Nephron progenitor cell (in vitro differentiated cells): ENCODE measurements around the gene ZDHHC21.

Experiments used
- DNase-seq: peaks from one replicate; pipeline ENCODE4 v3.0.0; 2021
- H3K27ac Mint-ChIP-seq: 2 replicates; pipeline ENCODE4 v1.8.0; 2021; ENCODE audit warnings: mild to moderate bottlenecking, moderate library complexity, mixed read lengths
- H3K27me3 Mint-ChIP-seq: 2 replicates; pipeline ENCODE4 v1.8.0; 2021; ENCODE audit warnings: mild to moderate bottlenecking, low read depth, mixed read lengths; ENCODE audit not compliant: poor library complexity
- H3K36me3 Mint-ChIP-seq: 2 replicates; pipeline ENCODE4 v1.8.0; 2021; ENCODE audit warnings: low read depth, mixed read lengths
- H3K4me1 Mint-ChIP-seq: 2 replicates; pipeline ENCODE4 v1.8.0; 2021; ENCODE audit warnings: mixed read lengths
- H3K4me3 Mint-ChIP-seq: 2 replicates; pipeline ENCODE4 v1.8.0; 2021; ENCODE audit warnings: mild to moderate bottlenecking, moderate library complexity, mixed read lengths
- H3K9me3 Mint-ChIP-seq: 2 replicates; pipeline ENCODE4 v1.8.0; 2021; ENCODE audit warnings: mild to moderate bottlenecking, moderate library complexity, mixed read lengths
- TF ChIP-seq, protein P1 (sequence below): fragments of 200-600 bp; sonication (generic); IDR thresholded peaks from 2 replicates; pipeline ENCODE4 v1.5.0; 2021; ENCODE audit warnings: antibody characterized with exemption

ZDHHC21 gene

DNA sequence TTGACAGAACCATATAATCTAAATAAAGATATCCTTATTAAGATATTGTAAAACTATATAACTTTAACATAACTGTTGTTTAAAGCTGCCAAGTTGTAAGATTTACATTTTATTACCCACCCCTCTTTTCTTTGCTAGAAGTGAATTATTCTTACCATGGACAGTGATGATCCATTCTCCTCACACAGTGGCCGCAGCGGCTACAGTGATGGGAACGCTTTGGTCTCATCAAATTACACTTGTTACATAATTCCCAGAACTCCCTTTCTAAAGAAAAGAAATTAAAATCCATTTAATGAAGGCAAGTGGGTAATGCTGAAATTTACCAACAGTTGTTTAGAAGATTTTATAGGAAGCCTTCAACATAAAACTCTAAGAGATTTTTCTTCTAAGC lies 31.2 kb downstream of the ZDHHC21 start:
- H3K27ac Mint-ChIP-seq = no peak overlapping the region

DNA sequence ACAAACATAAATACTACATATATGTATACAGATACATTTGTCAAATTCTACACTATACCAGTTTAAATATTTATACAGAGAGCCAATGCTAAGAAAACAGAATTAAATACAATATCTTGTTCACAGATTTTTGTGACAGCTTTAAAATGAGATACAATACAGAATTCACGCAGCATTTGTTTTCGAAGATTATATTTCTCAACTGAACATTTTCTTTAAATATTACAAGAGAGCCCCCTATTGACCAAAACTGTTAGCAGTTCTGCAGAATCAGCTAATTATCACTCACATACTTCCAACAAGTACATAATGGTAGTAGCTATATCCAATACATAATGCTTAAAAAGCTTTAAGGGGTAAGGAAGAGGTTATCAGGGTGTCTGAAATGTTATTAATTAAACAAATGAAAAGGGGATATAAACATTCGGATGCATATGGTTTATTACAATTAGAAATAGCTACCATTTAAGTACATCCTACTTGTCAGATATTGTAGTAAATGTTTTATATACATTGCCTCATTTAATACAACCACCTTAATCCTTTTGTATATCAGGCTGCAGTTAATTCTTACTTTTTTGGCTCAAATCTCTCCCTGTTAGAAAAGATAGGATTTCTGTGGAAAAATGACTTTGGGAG lies 31.7 kb downstream of the ZDHHC21 start:
- no peak overlapping the region for H3K27ac Mint-ChIP-seq
- no peaks in the 10 kb centered on the region for H3K4me1 Mint-ChIP-seq
- no peak for DNase-seq
- no peak overlapping the region for H3K4me3 Mint-ChIP-seq
- peaks cover 14% of the 10 kb centered on the region for H3K9me3 Mint-ChIP-seq
- H3K36me3 Mint-ChIP-seq = peaks cover 46% of the 10 kb centered on the region
- no peaks in the 10 kb centered on the region for H3K27me3 Mint-ChIP-seq
- TF ChIP-seq, protein P1, sequence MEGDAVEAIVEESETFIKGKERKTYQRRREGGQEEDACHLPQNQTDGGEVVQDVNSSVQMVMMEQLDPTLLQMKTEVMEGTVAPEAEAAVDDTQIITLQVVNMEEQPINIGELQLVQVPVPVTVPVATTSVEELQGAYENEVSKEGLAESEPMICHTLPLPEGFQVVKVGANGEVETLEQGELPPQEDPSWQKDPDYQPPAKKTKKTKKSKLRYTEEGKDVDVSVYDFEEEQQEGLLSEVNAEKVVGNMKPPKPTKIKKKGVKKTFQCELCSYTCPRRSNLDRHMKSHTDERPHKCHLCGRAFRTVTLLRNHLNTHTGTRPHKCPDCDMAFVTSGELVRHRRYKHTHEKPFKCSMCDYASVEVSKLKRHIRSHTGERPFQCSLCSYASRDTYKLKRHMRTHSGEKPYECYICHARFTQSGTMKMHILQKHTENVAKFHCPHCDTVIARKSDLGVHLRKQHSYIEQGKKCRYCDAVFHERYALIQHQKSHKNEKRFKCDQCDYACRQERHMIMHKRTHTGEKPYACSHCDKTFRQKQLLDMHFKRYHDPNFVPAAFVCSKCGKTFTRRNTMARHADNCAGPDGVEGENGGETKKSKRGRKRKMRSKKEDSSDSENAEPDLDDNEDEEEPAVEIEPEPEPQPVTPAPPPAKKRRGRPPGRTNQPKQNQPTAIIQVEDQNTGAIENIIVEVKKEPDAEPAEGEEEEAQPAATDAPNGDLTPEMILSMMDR = peak; percentile 56

More for the DNA sequence above, 31.2 kb downstream of the ZDHHC21 start:
- peaks cover 9% of the 10 kb centered on the region for H3K9me3 Mint-ChIP-seq
- no peak overlapping the region for H3K4me3 Mint-ChIP-seq
- H3K36me3 Mint-ChIP-seq = peaks cover 41% of the 10 kb centered on the region
- TF ChIP-seq, protein P1 = no peak
- no peaks in the 10 kb centered on the region for H3K27me3 Mint-ChIP-seq
- DNase-seq = no peak
- no peaks in the 10 kb centered on the region for H3K4me1 Mint-ChIP-seq

GRCh38 chr9:14660721-14661120 lies 32.5 kb downstream of the ZDHHC21 start:
- peaks cover 21% of the 10 kb centered on the region for H3K9me3 Mint-ChIP-seq
- peaks cover 55% of the 10 kb centered on the region for H3K36me3 Mint-ChIP-seq
- TF ChIP-seq, protein P1 = no peak
- H3K4me1 Mint-ChIP-seq = no peaks in the 10 kb centered on the region
- no peaks in the 10 kb centered on the region for H3K27me3 Mint-ChIP-seq
- no peak for DNase-seq
- no peak overlapping the region for H3K27ac Mint-ChIP-seq
- H3K4me3 Mint-ChIP-seq = no peak overlapping the region

GRCh38 chr9:14654932-14655331 lies 38.3 kb downstream of the ZDHHC21 start:
- TF ChIP-seq, protein P1 = no peak
- H3K36me3 Mint-ChIP-seq = peaks cover 66% of the 10 kb centered on the region
- no peak overlapping the region for H3K4me3 Mint-ChIP-seq
- H3K9me3 Mint-ChIP-seq = peaks cover 45% of the 10 kb centered on the region
- H3K27ac Mint-ChIP-seq = no peak overlapping the region
- H3K4me1 Mint-ChIP-seq = no peaks in the 10 kb centered on the region
- no peak for DNase-seq
- H3K27me3 Mint-ChIP-seq = no peaks in the 10 kb centered on the region

- H3K27me3 Mint-ChIP-seq = no peaks in the 10 kb centered on the region
- H3K36me3 Mint-ChIP-seq = peaks cover 53% of the 10 kb centered on the region
- no peak for DNase-seq
- H3K9me3 Mint-ChIP-seq = peaks cover 36% of the 10 kb centered on the region
- H3K4me1 Mint-ChIP-seq = no peaks in the 10 kb centered on the region
- no peak overlapping the region for H3K27ac Mint-ChIP-seq
- TF ChIP-seq, protein P1 = no peak
- H3K4me3 Mint-ChIP-seq = no peak overlapping the region
Measured at GRCh38 chr9:14653511-14653910, 39.7 kb downstream of the ZDHHC21 start.

DNA sequence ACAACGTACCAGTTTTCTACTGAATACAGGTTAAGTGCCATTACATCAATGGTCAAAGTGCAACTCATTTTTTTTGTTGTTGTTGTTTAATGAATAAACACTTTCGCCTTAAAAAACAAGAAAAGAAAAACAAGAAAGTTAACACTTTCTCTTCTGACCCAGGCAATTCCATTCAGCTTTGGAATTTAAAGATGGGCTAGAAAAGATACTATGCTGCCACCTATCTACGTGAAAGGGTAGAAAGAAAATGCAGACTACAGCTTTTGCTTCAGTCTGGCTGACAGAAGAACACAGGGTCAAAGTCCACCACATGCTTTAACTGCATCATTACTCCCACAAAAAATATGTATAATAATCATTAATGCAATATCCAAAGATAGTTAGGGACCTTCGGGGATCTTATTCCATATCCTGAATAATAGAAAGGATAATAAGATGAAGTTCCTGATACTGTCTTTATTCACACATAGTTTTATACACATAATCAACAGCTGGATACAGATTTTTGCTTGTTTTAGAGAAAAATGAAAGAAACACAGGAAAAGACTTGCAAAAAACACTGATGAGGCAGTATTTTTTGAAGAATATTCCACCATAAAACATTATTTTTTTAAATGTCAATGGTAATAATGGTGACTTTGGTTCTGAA lies 40.4 kb downstream of the ZDHHC21 start:
- peaks cover 51% of the 10 kb centered on the region for H3K36me3 Mint-ChIP-seq
- no peak for DNase-seq
- no peak overlapping the region for H3K4me3 Mint-ChIP-seq
- H3K4me1 Mint-ChIP-seq = no peaks in the 10 kb centered on the region
- no peak overlapping the region for H3K27ac Mint-ChIP-seq
- TF ChIP-seq, protein P1 = peak; percentile 53
- H3K9me3 Mint-ChIP-seq = peaks cover 35% of the 10 kb centered on the region
- no peaks in the 10 kb centered on the region for H3K27me3 Mint-ChIP-seq
